NOMO-1 (cell line): Measurements from ENCODE around the gene CTBP2.
"Not testable (repeated sequence)": the region's sequence is repeated elsewhere in the genome, so short reads cannot be mapped to it uniquely, and the experiment has no call there.

Experiments
- DNase-seq, 2 experiments: peaks; one replicate each; lab custom pipeline; 2025; ENCODE audit not compliant: unreplicated experiment in 2 of 2; lab: John Stamatoyannopoulos, UW

Gene CTBP2

GRCh38 chr10:125093974-125094705 lies 66.2 kb downstream of the CTBP2 start:
- DNase-seq = no peak

DNA sequence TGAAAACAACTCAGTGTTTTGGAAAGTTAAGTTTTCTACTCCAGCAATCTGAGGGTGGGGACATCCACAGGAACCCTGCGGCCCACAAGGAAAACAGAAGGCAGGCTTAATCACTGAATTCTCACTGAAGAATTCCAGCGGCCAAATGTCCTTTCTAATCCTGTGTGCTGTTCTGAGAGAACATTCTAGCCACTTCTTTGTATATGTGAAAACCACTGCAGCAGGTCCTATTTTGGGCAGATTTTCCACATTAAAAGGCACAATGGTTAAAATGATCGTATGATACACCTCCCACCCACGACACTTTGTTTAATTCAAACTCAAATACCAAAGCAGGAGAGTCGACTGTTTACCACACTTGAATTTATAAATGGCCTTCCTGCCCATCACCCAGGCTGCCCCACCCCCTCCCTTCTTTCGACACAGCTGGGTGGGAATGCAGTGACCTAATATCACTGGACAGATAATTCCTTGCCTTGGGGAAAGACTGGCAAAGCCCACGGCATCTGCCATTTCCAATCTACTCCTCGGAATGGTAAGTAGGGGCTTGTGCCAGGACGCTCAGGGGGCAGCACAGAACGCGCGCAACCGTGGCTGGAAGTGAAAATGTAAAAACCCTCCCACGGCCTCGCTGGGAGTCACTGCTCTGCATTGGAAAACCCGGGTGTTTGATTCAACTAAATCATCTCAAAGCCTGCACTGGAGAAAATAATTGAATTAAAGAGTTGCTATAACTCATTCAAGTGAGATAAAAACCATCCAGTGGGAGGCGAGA lies 67.0 kb downstream of the CTBP2 start:
- DNase-seq = no peak

- DNase-seq = no peak
These were observed 67.8 kb downstream of the CTBP2 start for GRCh38 chr10:125092564-125093031.

GRCh38 chr10:125091891-125092290 lies 68.5 kb downstream of the CTBP2 start:
- DNase-seq = no peak

- DNase-seq = no peak
These were observed 70.9 kb downstream of the CTBP2 start for GRCh38 chr10:125089469-125089868.

DNA sequence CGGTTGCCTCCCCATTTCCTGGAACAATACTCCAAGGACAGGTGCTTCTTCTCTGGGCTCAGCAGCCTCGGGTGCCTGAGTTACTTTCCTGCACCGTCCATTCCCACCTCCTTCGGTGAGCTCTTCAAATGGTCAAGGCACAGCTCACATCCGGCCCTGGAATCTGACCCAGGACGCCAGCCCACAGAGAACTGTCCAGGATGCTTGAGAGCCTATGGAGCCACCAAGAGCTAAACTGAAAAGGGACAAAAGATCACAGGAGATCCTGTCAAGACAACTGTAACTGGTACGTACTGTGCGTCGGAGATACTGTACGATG lies 72.5 kb downstream of the CTBP2 start:
- DNase-seq = no peak

- no peak for DNase-seq
These were observed 73.0 kb downstream of the CTBP2 start for GRCh38 chr10:125087191-125087896.

DNA sequence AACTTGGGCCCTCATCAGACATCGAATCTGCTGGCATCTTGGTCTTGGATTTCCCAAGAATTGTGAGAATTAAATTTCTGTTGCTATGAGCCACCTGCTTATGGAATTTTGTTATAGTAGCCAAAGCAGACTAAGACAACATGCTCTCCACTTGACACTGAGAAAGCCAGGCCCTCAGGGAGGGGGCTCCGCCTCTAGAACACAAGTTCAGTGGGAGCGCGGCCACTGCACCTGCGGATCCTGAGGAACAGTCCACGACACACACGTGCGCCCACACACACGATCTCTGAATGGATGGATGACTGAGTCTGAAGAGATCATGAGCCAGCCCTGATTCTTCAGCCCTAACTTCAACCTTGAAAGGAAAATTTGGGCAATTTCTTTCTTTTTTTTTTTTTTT lies 73.7 kb downstream of the CTBP2 start:
- DNase-seq = no peak

DNA sequence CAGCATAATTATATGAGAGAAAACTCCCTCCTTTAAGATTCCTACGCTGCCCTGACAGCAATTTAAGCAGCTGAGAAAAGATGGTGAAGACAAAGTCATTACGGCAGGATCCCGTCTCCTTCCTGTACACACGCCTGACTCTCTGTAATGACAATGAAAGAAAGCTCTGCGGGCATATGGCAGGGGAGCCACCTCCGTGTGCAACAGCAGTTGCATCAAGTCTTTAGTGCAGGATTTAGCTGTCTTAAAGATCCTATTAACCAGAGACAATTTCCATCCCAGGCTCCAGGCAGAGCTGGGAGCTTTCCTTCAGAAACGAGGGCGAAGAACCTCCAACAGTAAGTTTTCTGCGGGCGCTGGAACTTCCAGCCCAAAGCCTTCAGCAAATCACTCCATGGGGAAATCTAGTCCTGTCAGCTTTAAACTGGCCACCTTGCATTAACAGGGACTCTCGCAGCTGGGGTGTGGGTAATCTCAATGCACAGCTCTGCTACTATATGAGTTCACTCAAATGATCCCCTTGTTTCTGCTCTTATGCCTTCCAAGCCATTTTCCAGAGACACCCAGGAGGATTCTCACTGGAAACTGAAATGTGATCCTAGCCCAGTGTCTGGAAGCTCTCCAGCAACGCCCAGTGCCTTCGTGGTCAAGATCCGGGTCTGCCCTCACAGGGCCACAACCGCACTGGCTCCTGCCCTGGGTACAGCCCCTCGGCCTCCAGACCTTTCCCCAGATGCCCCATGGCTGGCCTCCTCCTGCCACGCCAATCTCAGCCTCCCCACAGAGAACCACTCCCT lies 74.9 kb downstream of the CTBP2 start:
- DNase-seq = no peak

GRCh38 chr10:125084614-125085257 lies 75.6 kb downstream of the CTBP2 start:
- DNase-seq = no peak

DNA sequence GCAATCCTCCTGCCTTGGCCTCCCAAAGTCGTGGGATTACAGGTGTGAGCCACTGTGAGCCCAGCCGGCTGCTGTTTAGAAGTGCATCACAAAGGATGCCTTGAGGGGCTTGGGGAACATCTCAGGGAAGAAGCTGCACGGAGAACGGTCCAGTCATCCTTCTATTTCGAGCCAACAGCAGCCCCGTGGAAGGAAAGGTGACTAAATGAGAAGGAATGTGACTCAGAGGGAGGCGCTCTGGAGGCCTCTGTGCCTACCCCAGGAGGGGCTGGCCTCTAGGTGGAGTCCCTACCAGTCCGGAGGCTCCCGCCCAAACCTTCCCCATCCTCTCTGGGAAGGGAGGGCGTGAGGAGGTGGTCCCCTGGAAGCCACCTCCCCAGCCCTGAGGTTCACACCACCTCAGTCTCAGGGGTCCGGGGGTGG lies 76.2 kb downstream of the CTBP2 start:
- DNase-seq = no peak

- DNase-seq = no peak
These were observed 76.8 kb downstream of the CTBP2 start for GRCh38 chr10:125083576-125083920.

- no peak for DNase-seq
These were observed 77.3 kb downstream of the CTBP2 start for GRCh38 chr10:125082881-125083575.

GRCh38 chr10:125082471-125082870 lies 77.9 kb downstream of the CTBP2 start:
- not testable (repeated sequence) for DNase-seq

DNA sequence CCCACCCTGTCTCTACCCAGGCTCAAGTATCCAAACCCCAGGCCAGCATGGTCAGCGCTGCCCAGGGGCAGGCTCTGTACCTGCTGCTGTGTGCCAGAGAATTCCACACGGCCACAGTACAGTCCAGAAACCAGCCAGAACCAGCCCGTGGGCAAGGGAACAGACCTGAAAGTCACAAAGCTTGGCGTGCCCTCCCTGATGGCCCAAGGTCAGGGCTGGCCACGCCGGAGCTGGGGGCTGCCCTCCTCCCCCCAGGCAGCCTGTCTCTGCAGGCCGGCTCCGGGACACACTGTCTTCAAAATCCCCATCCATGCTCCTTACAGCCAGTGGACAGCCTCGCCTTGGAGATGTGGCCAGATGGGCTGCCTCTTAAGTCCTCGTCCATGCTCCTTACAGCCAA lies 78.4 kb downstream of the CTBP2 start:
- DNase-seq = no peak

DNA sequence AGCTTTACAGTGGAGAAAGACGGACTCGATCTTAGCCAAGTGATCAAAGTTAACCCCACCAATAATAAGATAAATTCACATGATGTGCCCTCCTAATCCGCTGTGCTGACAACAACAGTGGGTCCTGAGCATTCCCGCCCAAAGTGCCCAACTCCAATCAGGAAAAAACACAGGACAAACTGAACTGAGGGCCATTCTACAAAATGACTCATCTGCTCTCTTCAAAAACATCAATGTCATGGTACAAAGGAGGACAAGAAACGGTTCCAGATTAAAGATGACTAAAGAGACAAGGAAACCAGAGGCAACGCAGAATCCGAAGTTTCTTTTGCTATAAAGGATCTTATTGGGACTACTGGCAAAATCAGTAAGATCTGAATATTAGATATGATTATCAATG lies 79.4 kb downstream of the CTBP2 start:
- no peak for DNase-seq

DNA sequence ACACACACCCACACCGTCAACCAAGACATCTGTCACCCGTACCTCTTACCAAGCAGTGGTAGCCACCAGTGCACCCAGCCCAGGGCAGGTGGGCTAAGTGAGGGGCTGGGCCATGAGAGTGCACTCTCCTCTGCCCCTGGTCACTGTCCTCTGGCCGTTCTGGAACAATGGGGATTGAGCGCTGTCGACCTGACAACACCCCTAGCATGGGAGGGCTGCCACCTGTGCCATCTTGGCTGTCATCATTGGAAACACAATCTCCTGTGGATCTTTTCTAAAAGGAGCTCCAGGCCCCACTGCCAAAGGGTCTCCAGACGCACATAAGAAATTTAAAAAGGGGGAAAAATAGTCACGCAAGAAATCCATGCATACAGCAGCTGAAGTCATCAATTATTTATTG lies 80.1 kb downstream of the CTBP2 start:
- DNase-seq = no peak

GRCh38 chr10:125079091-125079600 lies 81.2 kb downstream of the CTBP2 start:
- no peak for DNase-seq

- no peak for DNase-seq
These were observed 83.3 kb downstream of the CTBP2 start for GRCh38 chr10:125076891-125077541.
